MM.1S (cell line): ENCODE data around the gene PROM2.

Experiments used
- DNase-seq: peaks from one replicate; pipeline ENCODE4 v3.0.0-alpha.2; 2015
- H2AFZ ChIP-seq: fragments of 300-600 bp; sonication (generic); 2 replicates; pipeline ENCODE4 v1.6.0; 2016; ENCODE audit warnings: antibody characterized with exemption, low read length
- H3F3A ChIP-seq: fragments of 300-600 bp; sonication (generic); 2 replicates; pipeline ENCODE4 v1.6.1; 2016; ENCODE audit warnings: mild to moderate bottlenecking, antibody characterized with exemption, low read length, moderate library complexity, mixed read lengths; ENCODE audit not compliant: insufficient read depth
- H3K27ac ChIP-seq: fragments of 300-600 bp; sonication (generic); 2 replicates; pipeline ENCODE4 v1.5.1; 2016; ENCODE audit warnings: mild to moderate bottlenecking, low read length
- H3K27me3 ChIP-seq: fragments of 300-600 bp; sonication (generic); replicated peaks from 2 replicates; pipeline ENCODE4 v1.6.0; 2016; ENCODE audit warnings: low read length; ENCODE audit not compliant: insufficient read depth
- H3K36me3 ChIP-seq: fragments of 300-600 bp; sonication (generic); replicated peaks from 2 replicates; pipeline ENCODE4 v1.6.1; 2016; ENCODE audit warnings: mild to moderate bottlenecking, low read length, mixed read lengths; ENCODE audit not compliant: insufficient read depth
- H3K4me1 ChIP-seq: fragments of 300-600 bp; sonication (generic); 2 replicates; pipeline ENCODE4 v1.6.1; 2016; ENCODE audit warnings: low read length, mixed read lengths
- H3K4me2 ChIP-seq: fragments of 300-600 bp; sonication (generic); 2 replicates; pipeline ENCODE4 v1.6.0; 2016; ENCODE audit warnings: low read depth, low read length
- H3K4me3 ChIP-seq: fragments of 300-600 bp; sonication (generic); 2 replicates; pipeline ENCODE4 v1.5.1; 2016; ENCODE audit warnings: low read length, mixed read lengths
- H3K79me2 ChIP-seq: fragments of 300-600 bp; sonication (generic); 2 replicates; pipeline ENCODE4 v1.6.1; 2016; ENCODE audit warnings: mixed run types, low read length, mixed read lengths
- H3K9ac ChIP-seq: fragments of 300-600 bp; sonication (generic); 2 replicates; pipeline ENCODE4 v1.6.1; 2016; ENCODE audit warnings: low read length, mixed read lengths
- H3K9me2 ChIP-seq: fragments of 300-600 bp; sonication (generic); replicated peaks from 2 replicates; pipeline ENCODE4 v1.6.1; 2016; ENCODE audit warnings: mild to moderate bottlenecking, low read length, mixed read lengths; ENCODE audit not compliant: insufficient read depth
- H3K9me3 ChIP-seq: fragments of 300-600 bp; sonication (generic); replicated peaks from 2 replicates; pipeline ENCODE4 v1.6.1; 2016; ENCODE audit warnings: mild to moderate bottlenecking, low read length, mixed read lengths; ENCODE audit not compliant: insufficient read depth
- H4K20me1 ChIP-seq: fragments of 300-600 bp; sonication (generic); 2 replicates; pipeline ENCODE4 v1.6.1; 2016; ENCODE audit warnings: mild to moderate bottlenecking, low read length, moderate library complexity, mixed read lengths; ENCODE audit not compliant: insufficient read depth
- EZH2 ChIP-seq: fragments of 300-600 bp; sonication (generic); optimal IDR thresholded peaks from 2 replicates; pipeline ENCODE3; 2017; ENCODE audit warnings: low read depth, mild to moderate bottlenecking, antibody characterized with exemption, low read length, mixed read lengths
- EZH2phosphoT487 ChIP-seq: fragments of 300-600 bp; sonication (generic); IDR thresholded peaks from 2 replicates; pipeline ENCODE4 v1.6.1; 2018; ENCODE audit warnings: antibody characterized with exemption, low read length
- TF ChIP-seq, protein P1 (sequence below): fragments of 300-600 bp; sonication (generic); IDR thresholded peaks from 2 replicates; pipeline ENCODE4 v1.5.1; 2016; ENCODE audit warnings: antibody characterized with exemption, low read length, mixed read lengths

The PROM2 gene

DNA sequence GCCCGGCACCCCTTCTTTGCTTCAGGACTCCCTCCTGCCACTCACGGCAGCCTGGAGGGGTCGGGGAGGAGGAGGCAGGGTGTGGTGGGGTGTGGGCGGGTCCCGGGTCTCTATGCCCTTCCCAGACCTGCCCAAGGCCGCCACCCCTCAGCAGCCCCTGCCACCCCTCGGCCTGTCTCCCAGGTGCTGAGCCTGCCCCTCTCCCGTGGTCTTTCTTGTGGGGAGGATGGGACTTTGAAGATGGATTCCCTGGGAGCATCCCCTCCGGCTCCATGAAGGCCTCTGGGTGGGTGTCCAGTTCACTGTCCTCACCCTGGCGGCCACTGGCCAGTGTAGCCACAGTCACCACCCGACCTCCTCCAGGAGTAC, 46.1 kb downstream of the PROM2 start:
- DNase-seq = no peak
- TF ChIP-seq EZH2 (no peak), EZH2phosphoT487 (no peak)
- TF ChIP-seq, protein P1, sequence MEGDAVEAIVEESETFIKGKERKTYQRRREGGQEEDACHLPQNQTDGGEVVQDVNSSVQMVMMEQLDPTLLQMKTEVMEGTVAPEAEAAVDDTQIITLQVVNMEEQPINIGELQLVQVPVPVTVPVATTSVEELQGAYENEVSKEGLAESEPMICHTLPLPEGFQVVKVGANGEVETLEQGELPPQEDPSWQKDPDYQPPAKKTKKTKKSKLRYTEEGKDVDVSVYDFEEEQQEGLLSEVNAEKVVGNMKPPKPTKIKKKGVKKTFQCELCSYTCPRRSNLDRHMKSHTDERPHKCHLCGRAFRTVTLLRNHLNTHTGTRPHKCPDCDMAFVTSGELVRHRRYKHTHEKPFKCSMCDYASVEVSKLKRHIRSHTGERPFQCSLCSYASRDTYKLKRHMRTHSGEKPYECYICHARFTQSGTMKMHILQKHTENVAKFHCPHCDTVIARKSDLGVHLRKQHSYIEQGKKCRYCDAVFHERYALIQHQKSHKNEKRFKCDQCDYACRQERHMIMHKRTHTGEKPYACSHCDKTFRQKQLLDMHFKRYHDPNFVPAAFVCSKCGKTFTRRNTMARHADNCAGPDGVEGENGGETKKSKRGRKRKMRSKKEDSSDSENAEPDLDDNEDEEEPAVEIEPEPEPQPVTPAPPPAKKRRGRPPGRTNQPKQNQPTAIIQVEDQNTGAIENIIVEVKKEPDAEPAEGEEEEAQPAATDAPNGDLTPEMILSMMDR = no peak
- Histone ChIP-seq H3K27ac (no peak overlapping the region), H2AFZ (no peak overlapping the region), H3K79me2 (no peaks in the 10 kb centered on the region), H4K20me1 (no peaks in the 10 kb centered on the region), H3K9ac (no peak overlapping the region), H3K4me2 (no peak overlapping the region), H3K36me3 (no peaks in the 10 kb centered on the region), H3K4me1 (no peaks in the 10 kb centered on the region), H3K27me3 (peaks cover 3% of the 10 kb centered on the region; the same call in 1 of the 2 replicates), H3K4me3 (no peak overlapping the region), H3F3A (no peaks in the 10 kb centered on the region), H3K9me3 (no peaks in the 10 kb centered on the region), H3K9me2 (no peaks in the 10 kb centered on the region)

DNA sequence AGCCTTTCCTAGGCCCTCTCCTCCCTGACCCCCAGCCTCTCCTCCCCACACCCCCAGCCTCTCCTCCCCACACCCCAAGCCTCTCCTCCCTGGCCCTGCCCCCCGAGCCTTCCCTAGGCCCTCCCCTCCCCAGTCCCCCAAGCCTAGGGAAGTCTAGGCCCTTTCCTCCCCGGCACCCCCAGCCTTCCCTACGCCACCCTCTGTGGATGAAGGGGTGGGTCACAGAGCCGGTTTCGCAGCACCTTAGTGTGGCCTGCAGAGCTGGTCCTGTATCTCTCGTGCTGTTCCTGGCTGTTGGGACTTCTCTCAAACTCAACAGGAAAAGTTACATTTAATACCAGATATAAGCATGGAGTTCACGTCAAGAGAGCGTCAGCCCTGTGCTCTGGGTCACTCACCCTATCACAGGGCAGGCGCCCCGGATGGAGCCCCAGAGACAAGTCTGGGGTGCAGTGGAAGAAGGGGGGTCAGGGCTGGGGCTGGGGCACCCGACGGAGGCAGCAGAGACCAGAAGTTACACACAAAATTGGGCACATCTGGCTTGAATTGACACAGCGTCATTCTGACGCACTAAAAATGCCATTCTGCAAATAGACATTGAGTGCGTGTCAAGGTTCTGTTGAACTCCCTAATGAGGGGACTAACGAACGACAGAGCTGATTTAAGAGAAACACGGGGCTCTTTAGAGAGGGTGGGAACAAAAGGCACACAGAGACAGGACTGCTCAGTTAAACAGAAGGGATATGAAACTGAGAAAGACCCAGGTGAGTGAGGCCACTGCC, 46.9 kb downstream of the PROM2 start:
- no peaks in the 10 kb centered on the region for H3K79me2 ChIP-seq
- H3K9me3 ChIP-seq = no peaks in the 10 kb centered on the region
- H2AFZ ChIP-seq = no peak overlapping the region
- no peak for DNase-seq
- H3K4me2 ChIP-seq = no peak overlapping the region
- no peaks in the 10 kb centered on the region; the same call in 1 of the 2 replicates for H3K27me3 ChIP-seq
- H3K36me3 ChIP-seq = no peaks in the 10 kb centered on the region
- H3K27ac ChIP-seq = no peak overlapping the region
- H3K9ac ChIP-seq = no peak overlapping the region
- H3K4me1 ChIP-seq = no peaks in the 10 kb centered on the region
- no peaks in the 10 kb centered on the region for H4K20me1 ChIP-seq
- no peaks in the 10 kb centered on the region for H3F3A ChIP-seq
- H3K9me2 ChIP-seq = no peaks in the 10 kb centered on the region
- TF ChIP-seq, protein P1 = no peak
- TF ChIP-seq EZH2phosphoT487 (no peak), EZH2 (no peak)
- H3K4me3 ChIP-seq = no peak overlapping the region

DNA sequence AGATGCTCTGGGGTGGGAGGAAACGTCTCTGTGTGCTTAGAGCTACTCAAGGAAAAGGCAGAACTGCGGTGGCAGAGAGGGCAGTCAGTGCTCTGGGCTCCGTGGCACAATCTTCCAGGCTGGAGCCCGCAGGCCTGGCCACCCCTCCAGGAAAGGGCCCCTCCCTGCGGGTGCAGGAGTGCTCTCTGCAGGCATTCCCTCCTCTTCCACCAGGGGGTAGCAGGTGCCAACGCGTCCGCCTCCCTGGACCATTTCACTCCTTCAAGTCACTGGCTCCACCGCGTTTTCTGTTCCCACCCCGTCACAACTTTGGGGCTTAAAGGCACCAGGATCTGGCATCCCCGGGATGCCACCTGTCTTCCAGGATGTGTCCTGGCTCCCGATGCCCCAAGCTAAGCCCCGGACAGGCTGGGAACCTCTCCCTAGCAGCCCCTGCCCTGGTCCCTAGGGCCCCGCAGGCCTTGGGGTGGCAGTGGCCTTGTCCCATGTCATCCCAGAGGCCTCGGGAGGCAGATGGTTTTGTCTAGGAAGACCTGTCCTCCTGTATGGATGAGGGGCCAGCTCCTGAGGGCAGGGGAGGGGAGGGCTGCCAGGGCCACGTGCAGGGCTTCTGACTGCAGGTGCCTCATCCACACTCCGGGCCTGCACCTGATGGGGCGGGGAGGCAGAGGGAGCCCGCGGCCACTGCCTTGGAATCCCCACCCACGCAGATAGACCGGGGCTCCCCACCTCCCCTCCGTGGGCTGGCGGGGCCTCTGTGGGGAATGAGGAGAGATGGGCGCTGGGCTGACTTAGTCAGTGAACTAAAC, 49.3 kb downstream of the PROM2 start:
- H3K27ac ChIP-seq = no peak overlapping the region
- H3K9me2 ChIP-seq = no peaks in the 10 kb centered on the region
- TF ChIP-seq EZH2phosphoT487 (no peak), EZH2 (no peak)
- TF ChIP-seq, protein P1 = peak; percentile 44
- no peaks in the 10 kb centered on the region for H3K79me2 ChIP-seq
- H3K9ac ChIP-seq = no peak overlapping the region
- no peaks in the 10 kb centered on the region for H3K9me3 ChIP-seq
- peak overlapping the region; percentile 51; the same call in 1 of the 2 replicates for H2AFZ ChIP-seq
- H4K20me1 ChIP-seq = no peaks in the 10 kb centered on the region
- no peak overlapping the region for H3K4me2 ChIP-seq
- no peaks in the 10 kb centered on the region; the same call in 1 of the 2 replicates for H3K27me3 ChIP-seq
- H3K36me3 ChIP-seq = no peaks in the 10 kb centered on the region
- DNase-seq = peak; percentile 16
- no peaks in the 10 kb centered on the region for H3K4me1 ChIP-seq
- no peak overlapping the region for H3K4me3 ChIP-seq
- H3F3A ChIP-seq = no peaks in the 10 kb centered on the region
